GM18499 (cell line): ENCODE results near the gene DCAF12L1.

Experiments
- ATAC-seq: cut with Tn5 transposase; IDR thresholded peaks from one replicate; pipeline ENCODE4 v1.9.1; 2021; ENCODE audit warnings: moderate number of reproducible peaks; ENCODE audit not compliant: insufficient read depth, unreplicated experiment

The DCAF12L1 gene

DNA sequence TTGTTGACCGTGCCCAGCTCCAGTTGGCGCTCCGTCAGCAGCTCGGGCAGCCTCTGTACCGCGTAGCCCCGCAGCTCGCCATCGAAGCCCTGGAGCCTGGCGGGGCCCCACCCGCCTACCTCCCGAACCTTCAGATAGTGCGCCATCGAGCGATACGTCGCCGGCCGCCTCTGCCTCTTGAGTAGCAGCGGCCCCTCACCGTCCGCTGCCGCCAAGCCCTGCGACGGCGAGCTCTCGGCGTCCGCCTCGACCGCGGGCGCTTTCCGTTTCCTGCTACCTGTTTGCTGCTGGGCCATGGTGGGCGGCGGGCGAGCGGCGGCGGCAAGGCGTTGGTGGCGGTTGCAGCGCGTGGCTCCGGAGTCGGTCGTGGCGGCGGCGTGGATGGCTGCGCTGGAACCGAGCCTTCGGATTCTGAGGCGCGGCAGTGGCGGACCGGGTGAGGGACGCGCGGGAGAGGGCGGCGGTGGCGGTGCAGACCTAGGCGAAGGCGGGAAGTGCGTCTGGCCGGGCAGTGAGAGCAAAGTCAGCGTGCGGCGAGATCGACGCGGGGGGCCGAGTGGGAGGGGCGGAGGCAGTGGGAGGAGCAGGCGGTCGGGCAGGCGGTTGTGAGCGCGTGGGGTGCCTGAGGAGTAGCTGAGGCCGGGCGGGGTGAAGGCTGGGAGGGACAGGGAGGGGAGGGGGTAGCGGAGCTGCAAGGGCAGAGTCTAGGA, at the start of gene DCAF12L1:
DCAF12L1 (minus strand) TSS at position 502 of the 710 bp plus-strand sequence; CDS start at position 296, 206 bp downstream.
- ATAC-seq, result no peak

GRCh38 chrX:126580877-126581276, 28.3 kb upstream of the DCAF12L1 start:
- ATAC-seq, result no peak

DNA sequence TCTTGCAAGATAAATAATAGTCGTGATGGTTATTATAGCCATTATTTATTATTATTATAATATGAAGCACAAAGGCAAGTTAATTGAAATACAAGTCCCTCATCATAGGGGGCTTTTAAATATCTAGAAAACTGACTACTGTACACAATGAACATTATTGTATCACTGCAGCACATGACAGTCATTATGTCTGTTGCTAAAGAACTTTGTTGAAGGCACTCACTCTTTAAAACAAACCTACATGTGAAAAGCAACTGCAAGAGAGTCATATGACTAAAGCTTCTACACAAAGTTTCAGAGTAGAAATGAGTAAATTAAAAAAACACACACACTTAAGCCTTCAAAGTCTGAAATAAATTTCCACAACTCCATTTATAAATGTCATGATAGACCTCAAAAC, 23.3 kb upstream of the DCAF12L1 start:
- ATAC-seq, result no peak

DNA sequence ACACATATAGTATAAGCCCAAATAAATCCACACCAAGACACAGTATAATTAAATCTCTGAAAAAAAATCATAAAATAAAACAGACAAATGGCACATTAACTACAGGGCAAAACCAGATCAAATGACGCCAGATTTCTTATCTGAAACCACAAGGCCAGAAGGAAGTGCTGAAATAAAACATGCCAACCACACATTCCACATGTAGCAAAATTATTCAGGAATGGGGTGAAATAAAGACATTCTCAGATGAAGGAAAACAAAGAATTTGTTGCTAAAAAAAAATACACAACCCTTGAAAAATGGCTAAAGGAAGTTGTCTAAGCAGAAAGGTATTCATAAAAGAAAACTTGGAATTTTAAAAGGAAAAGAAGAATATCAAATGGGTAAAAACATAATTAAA, 4.5 kb upstream of the DCAF12L1 start:
- no peak for ATAC-seq

GRCh38 chrX:126551725-126552312, 795 bp downstream of the DCAF12L1 start:
- ATAC-seq, result no peak

- ATAC-seq, result no peak
Measured at GRCh38 chrX:126551306-126551705, 1.3 kb downstream of the DCAF12L1 start.

- ATAC-seq, result no peak
Measured at GRCh38 chrX:126550816-126551215, 1.8 kb downstream of the DCAF12L1 start.

DNA sequence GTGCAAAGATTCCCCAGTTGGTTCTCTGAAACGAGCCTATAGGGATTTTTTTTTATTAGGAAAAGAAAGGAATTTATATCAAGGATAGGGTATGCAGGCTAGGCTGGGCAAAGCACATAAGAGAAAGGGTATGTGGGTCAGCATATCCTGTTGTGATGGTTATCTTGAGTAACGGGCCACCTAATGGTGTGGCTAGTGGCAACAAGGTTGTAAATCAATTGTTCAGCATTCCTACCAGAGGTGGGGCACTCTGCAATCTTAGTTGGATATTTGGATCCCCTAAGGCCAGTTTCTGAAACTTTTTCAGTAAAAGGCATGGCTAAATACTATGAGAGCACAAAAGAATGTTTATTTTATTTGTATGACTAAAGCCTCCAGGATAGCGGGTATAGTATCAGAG, 42.7 kb downstream of the DCAF12L1 start:
- no peak for ATAC-seq
